Upper lobe of left lung (tissue), 6 donors: ENCODE data around the gene PTPRF. TPM values are rescaled to one million over a fixed set of nuclear protein-coding genes. Genes with fewer than 3 reads are reported as not detected.

Experiments
- ATAC-seq, 2 donors: fragments of 200-7000 bp; cut with Tn5 transposase; one replicate each; pipeline ENCODE4 v1.9.1; 2022; ENCODE audit warnings: mild to moderate bottlenecking in 2 of 2, moderate library complexity in 2 of 2; ENCODE audit not compliant: low FRiP score in 2 of 2
- DNase-seq, 2 donors: peaks; one replicate each; pipeline ENCODE4 v3.0.0-alpha.2; 2019 to 2020
- H3K27ac ChIP-seq, 4 donors: fragments of 200-600 bp; sonication (generic); one replicate each; pipeline ENCODE4 v1.5.1; 2016 to 2019
- H3K27me3 ChIP-seq, 4 donors: fragments of 200-600 bp; sonication (generic); one replicate each; pipeline ENCODE4 v1.5.1; 2017 to 2019
- H3K36me3 ChIP-seq, 4 donors: fragments of 200-600 bp; sonication (generic); one replicate each; pipeline ENCODE4 v1.5.1; 2016 to 2019
- H3K4me1 ChIP-seq, 4 donors: fragments of 200-600 bp; sonication (generic); one replicate each; pipeline ENCODE4 v1.5.1; 2018 to 2019
- H3K4me3 ChIP-seq, 4 donors: fragments of 200-600 bp; sonication (generic); one replicate each; pipeline ENCODE4 v1.5.1; 2017 to 2019; ENCODE audit warnings: mild to moderate bottlenecking in 2 of 4, moderate library complexity in 1 of 4
- H3K9me3 ChIP-seq, 4 donors: fragments of 200-600 bp; sonication (generic); one replicate each; pipeline ENCODE4 v1.5.1; 2018 to 2019
- CTCF ChIP-seq, 6 experiments: fragments of 450-650 bp in 4 of 6; fragments of 200-600 bp in 2 of 6; sonication (generic) in 2 of 6; IDR thresholded peaks; one replicate each; pipeline ENCODE4 v1.5.1; 2016 to 2019; ENCODE audit warnings: antibody characterized with exemption in 6 of 6
- EP300 ChIP-seq, 4 donors: sonication (generic); formaldehyde crosslinking; IDR thresholded peaks; one replicate each; pipeline ENCODE4 v1.5.1; 2017; ENCODE audit warnings: antibody characterized with exemption in 4 of 4, control low read depth in 2 of 4
- POLR2A ChIP-seq, 4 donors: fragments of 450-650 bp; IDR thresholded peaks; one replicate each; pipeline ENCODE4 v1.5.1; 2016 to 2017; ENCODE audit warnings: antibody characterized with exemption in 4 of 4, mild to moderate bottlenecking in 2 of 4
- POLR2AphosphoS5 ChIP-seq, 2 donors: sonication (generic); formaldehyde crosslinking; IDR thresholded peaks; one replicate each; pipeline ENCODE4 v1.5.1; 2017; ENCODE audit warnings: antibody characterized with exemption in 2 of 2
- WGBS, 2 donors: methylation state at CpG; one replicate each; pipeline ENCODE4 v1.1.5; 2017 to 2018; 5-methylcytosine and 5-hydroxymethylcytosine counted together
- total RNA-seq, 6 donors: library from RNA; depleted of rRNA in 4 of 6; stranded (reverse); fragments of >200 nt in 4 of 6; gene quantifications; one replicate each; pipeline versions ENCODE4 v1.1.0 to v1.2.1, GENCODE V29; 2016 to 2021
- donor health status: DM: no; HTN: no; CAD: no; lungs with moderate emphysema.
- donor health status: DM: no; HTN: yes; CAD: no; lungs with severe emphysema.

Gene PTPRF
- total RNA-seq, 6 donors from 2014 or later, result 133 to 201 (median 171) TPM

GRCh38 chr1:43650310-43651085, 119.8 kb downstream of the PTPRF start:
- 0% methylated on average over 11 to 32 of the region's 33 CpGs for WGBS, 2 donors
- no peaks in the 10 kb centered on the region for H3K27me3 ChIP-seq
- DNase-seq (peak; percentile 96 to 97), ATAC-seq (peak; percentile 95)
- TF ChIP-seq CTCF (IDR thresholded peaks at IDR 0.05), result no peak
- TF ChIP-seq POLR2AphosphoS5 (IDR thresholded peaks at IDR 0.05), result peak; percentile 85 to 98
- peak; percentile 90 to 97 (median 93) for TF ChIP-seq POLR2A (IDR thresholded peaks at IDR 0.05)
- no peak for TF ChIP-seq EP300 (IDR thresholded peaks at IDR 0.05)
- peaks cover 11 to 26% (median 20%) of the 10 kb centered on the region in 4 donors for H3K36me3 ChIP-seq
- peaks cover 15 to 34% (median 21%) of the 10 kb centered on the region in 4 donors for H3K4me1 ChIP-seq
- no peaks in the 10 kb centered on the region for H3K9me3 ChIP-seq
- peak overlapping the region; percentile 69 to 78 (median 75) for H3K4me3 ChIP-seq
- peak overlapping the region; percentile 90 to 95 (median 93) for H3K27ac ChIP-seq

GRCh38 chr1:43651188-43651587, 120.5 kb downstream of the PTPRF start:
- DNase-seq (no peak), ATAC-seq (no peak)
- H3K4me1 ChIP-seq, result peaks cover 15 to 34% (median 21%) of the 10 kb centered on the region in 4 donors
- 44 to 47% methylated on average over 6 of the region's 6 CpGs for WGBS, 2 donors
- no peak for TF ChIP-seq POLR2A (IDR thresholded peaks at IDR 0.05)
- no peaks in the 10 kb centered on the region for H3K27me3 ChIP-seq
- H3K4me3 ChIP-seq, result peak overlapping the region; percentile 69 to 78 (median 75)
- peaks cover 14 to 33% (median 26%) of the 10 kb centered on the region in 4 donors for H3K36me3 ChIP-seq
- no peaks in the 10 kb centered on the region for H3K9me3 ChIP-seq
- peak overlapping the region in 2 of 4 donors; percentile 90 to 94 for H3K27ac ChIP-seq

GRCh38 chr1:43651902-43652301, 121.2 kb downstream of the PTPRF start:
- TF ChIP-seq EP300 (IDR thresholded peaks at IDR 0.05) (no peak), POLR2AphosphoS5 (IDR thresholded peaks at IDR 0.05) (no peak), POLR2A (IDR thresholded peaks at IDR 0.05) (no peak), CTCF (IDR thresholded peaks at IDR 0.05) (no peak)
- Histone ChIP-seq H3K27ac (peak overlapping the region in 1 of 4 donors; percentile 94), H3K4me1 (peaks cover 15 to 34% (median 21%) of the 10 kb centered on the region in 4 donors), H3K36me3 (peaks cover 18 to 40% (median 31%) of the 10 kb centered on the region in 4 donors), H3K27me3 (no peaks in the 10 kb centered on the region), H3K4me3 (peak overlapping the region in 3 of 4 donors; percentile 73 to 78 (median 77)), H3K9me3 (no peaks in the 10 kb centered on the region)
- ATAC-seq (no peak), DNase-seq (no peak)
- WGBS, 2 donors, result 78 to 80% methylated on average over 3 of the region's 3 CpGs

GRCh38 chr1:43653339-43653738, 122.7 kb downstream of the PTPRF start:
- Histone ChIP-seq H3K27ac (no peak overlapping the region), H3K4me1 (peaks cover 15 to 34% (median 21%) of the 10 kb centered on the region in 4 donors), H3K36me3 (peaks cover 19 to 54% (median 44%) of the 10 kb centered on the region in 4 donors), H3K4me3 (no peak overlapping the region), H3K9me3 (no peaks in the 10 kb centered on the region), H3K27me3 (no peaks in the 10 kb centered on the region)
- no peak for TF ChIP-seq CTCF (IDR thresholded peaks at IDR 0.05)
- no peak for ATAC-seq
- whole genome bisulfite sequencing, 2 donors, result 63 to 69% methylated on average over 3 of the region's 3 CpGs
- DNase-seq, result no peak

- Histone ChIP-seq H3K4me1 (peaks cover 15 to 30% (median 20%) of the 10 kb centered on the region in 4 donors), H3K27ac (no peak overlapping the region), H3K9me3 (no peaks in the 10 kb centered on the region), H3K36me3 (peaks cover 24 to 60% (median 50%) of the 10 kb centered on the region in 4 donors), H3K27me3 (no peaks in the 10 kb centered on the region), H3K4me3 (no peak overlapping the region)
- no peak for DNase-seq
- ATAC-seq, result no peak
- WGBS, 2 donors, result 69 to 70% methylated on average over 5 of the region's 5 CpGs
- TF ChIP-seq CTCF (IDR thresholded peaks at IDR 0.05) (no peak), POLR2A (IDR thresholded peaks at IDR 0.05) (no peak), POLR2AphosphoS5 (IDR thresholded peaks at IDR 0.05) (no peak), EP300 (IDR thresholded peaks at IDR 0.05) (no peak)
Observed at GRCh38 chr1:43653893-43654292, 123.2 kb downstream of the PTPRF start.
